Astrocyte (in vitro differentiated cells and primary cell): Measurements from ENCODE around the gene FBLN2.

Experiments
- EZH2 ChIP-seq: IDR thresholded peaks from 2 replicates; pipeline ENCODE4 v1.6.1; 2012; ENCODE audit warnings: mild to moderate bottlenecking, low read length, inconsistent platforms; ENCODE audit not compliant: insufficient read depth
- TF ChIP-seq, protein P1 (sequence below): IDR thresholded peaks from 2 replicates; pipeline ENCODE4 v1.5.1; 2011; ENCODE audit warnings: low read depth, mild to moderate bottlenecking, inconsistent platforms, low read length, moderate library complexity; ENCODE audit not compliant: insufficient read depth

DNA sequence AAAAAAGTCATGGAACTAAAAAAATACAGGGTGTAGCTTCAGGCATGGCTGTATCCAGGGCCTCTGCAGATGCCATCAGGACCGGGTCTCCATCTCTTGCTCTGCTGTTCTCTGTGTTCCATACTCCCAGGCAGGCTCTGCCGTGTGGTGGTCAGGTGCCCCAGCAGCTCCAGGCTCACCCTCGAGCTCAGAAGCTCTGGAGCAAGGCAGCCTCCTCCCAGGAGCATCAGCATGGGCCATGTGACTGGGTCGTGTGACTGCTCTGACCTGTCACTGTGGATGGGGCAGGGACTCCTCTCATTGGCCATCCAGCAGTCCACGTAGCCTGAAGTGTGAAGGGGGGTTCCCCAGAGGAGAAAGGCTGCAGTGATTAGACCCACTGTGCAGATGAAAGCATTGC lies 8.5 kb downstream of the FBLN2 start:
- TF ChIP-seq, protein P1, sequence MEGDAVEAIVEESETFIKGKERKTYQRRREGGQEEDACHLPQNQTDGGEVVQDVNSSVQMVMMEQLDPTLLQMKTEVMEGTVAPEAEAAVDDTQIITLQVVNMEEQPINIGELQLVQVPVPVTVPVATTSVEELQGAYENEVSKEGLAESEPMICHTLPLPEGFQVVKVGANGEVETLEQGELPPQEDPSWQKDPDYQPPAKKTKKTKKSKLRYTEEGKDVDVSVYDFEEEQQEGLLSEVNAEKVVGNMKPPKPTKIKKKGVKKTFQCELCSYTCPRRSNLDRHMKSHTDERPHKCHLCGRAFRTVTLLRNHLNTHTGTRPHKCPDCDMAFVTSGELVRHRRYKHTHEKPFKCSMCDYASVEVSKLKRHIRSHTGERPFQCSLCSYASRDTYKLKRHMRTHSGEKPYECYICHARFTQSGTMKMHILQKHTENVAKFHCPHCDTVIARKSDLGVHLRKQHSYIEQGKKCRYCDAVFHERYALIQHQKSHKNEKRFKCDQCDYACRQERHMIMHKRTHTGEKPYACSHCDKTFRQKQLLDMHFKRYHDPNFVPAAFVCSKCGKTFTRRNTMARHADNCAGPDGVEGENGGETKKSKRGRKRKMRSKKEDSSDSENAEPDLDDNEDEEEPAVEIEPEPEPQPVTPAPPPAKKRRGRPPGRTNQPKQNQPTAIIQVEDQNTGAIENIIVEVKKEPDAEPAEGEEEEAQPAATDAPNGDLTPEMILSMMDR = no peak
- no peak for TF ChIP-seq EZH2
